ENCODE measurements around the gene ATP5MG. TPM values are rescaled to one million over a fixed set of nuclear protein-coding genes. Genes with fewer than 3 reads are reported as not detected.
A peak's percentile ranks its signal among the peaks of the same experiment; 100 is the strongest.

The ATP5MG gene
- total and polyA plus RNA-seq, 2 of the 8 experiments (the other 6 are each of a cell fraction or from before 2014, with no cell fraction given) = 237 to 464 TPM

DNA sequence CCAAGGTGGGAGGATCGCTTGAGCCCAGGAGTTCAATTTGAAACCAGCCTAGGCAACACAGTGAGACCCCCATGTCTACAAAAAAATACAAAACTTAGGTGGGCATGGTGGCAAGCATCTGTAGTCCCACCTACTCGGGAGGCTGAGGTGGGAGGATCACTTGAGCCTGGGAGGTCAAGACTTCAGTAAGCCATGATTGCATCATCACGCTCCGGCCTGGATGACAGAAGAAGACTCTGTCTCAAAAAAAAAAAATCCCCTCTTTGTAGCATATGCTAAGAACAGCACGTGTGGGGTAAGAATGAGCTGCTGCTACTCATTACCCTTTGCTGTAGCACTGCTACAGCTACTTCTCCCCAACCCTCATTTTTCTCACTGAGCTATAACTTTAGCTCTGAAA lies 27.5 kb upstream of the ATP5MG start:
- Histone ChIP-seq H3K23ac (ENCODE audit: insufficient read length) (no peak overlapping the region), H3K79me2 (ENCODE audit: control insufficient read depth in 1 of 2, insufficient read depth in 2 of 2, low read length in 2 of 2) (no peaks in the 10 kb centered on the region), H3K9me3 (ENCODE audit: insufficient read depth in 2 of 2, low read depth in 1 of 2, low read length in 1 of 2) (no peaks in the 10 kb centered on the region), H3K23me2 (ENCODE audit: low read depth, low read length) (no peaks in the 10 kb centered on the region), H3K4ac (replicated peaks; ENCODE audit: insufficient read length, low read depth, low read length) (no peak overlapping the region), H4K5ac (ENCODE audit: insufficient read length, low read depth, low read length) (no peak overlapping the region), H2AFZ (ENCODE audit: low read length) (no peak overlapping the region), H3K14ac (ENCODE audit: insufficient read length) (no peak overlapping the region), H3K27ac (ENCODE audit: low read depth, low read length) (no peak overlapping the region), H3K18ac (ENCODE audit: extremely low read depth, low read length) (no peak overlapping the region), H3K79me1 (ENCODE audit: low read depth, low read length) (no peaks in the 10 kb centered on the region), H4K91ac (replicated peaks; ENCODE audit: insufficient read length, low read length) (no peak overlapping the region), H3K27me3 (replicated peaks in 1 of 4; ENCODE audit: control insufficient read depth in 3 of 4, extremely low read depth in 1 of 4, insufficient read depth in 3 of 4, low read length in 3 of 4) (no peaks in the 10 kb centered on the region), H3K36me3 (ENCODE audit: control insufficient read depth in 2 of 4, insufficient read depth in 4 of 4, low read length in 3 of 4) (peaks cover 8 to 53% (median 34%) of the 10 kb centered on the region in 4 experiments), H2AK5ac (ENCODE audit: low read depth, low read length) (no peak overlapping the region), H3K4me1 (replicated peaks in 1 of 4; ENCODE audit: control insufficient read depth in 3 of 4, insufficient read depth in 4 of 4, low read length in 3 of 4) (no peaks in the 10 kb centered on the region), H3K9ac (replicated peaks in 1 of 4; ENCODE audit: extremely low read depth in 1 of 4, low read depth in 3 of 4, low read length in 3 of 4) (no peak overlapping the region), H2BK5ac (ENCODE audit: low read depth, low read length) (no peak overlapping the region), H4K20me1 (replicated peaks in 1 of 2; ENCODE audit: control insufficient read depth in 1 of 2, insufficient read depth in 2 of 2, low read length in 2 of 2) (peaks cover 0 to 2% of the 10 kb centered on the region in 2 experiments), H2BK20ac (ENCODE audit: low read length) (no peak overlapping the region), H2BK120ac (replicated peaks; ENCODE audit: low read depth, low read length) (no peak overlapping the region), H2BK12ac (ENCODE audit: low read depth, low read length) (no peak overlapping the region), H3K4me2 (ENCODE audit: insufficient read depth in 1 of 2, low read depth in 2 of 2, low read length in 2 of 2) (no peak overlapping the region), H2BK15ac (ENCODE audit: low read length) (no peak overlapping the region), H4K8ac (ENCODE audit: extremely low read depth, insufficient read depth, low read length) (no peak overlapping the region), H3K4me3 (ENCODE audit: extremely low read depth in 1 of 4, insufficient read depth in 2 of 4, low read depth in 3 of 4, low read length in 4 of 4) (no peak overlapping the region), H3K56ac (replicated peaks; ENCODE audit: insufficient read length, low read depth, low read length) (no peak overlapping the region)
- 93% methylated on average over 5 of the region's 5 CpGs; no CpG with 5 or more reads in 1 of the 2 experiments for WGBS, 2 experiments (ENCODE audit: extremely low coverage in 1 of 2, insufficient coverage in 1 of 2, insufficient read length in 1 of 2, insufficient replicate concordance in 2 of 2, low coverage in 1 of 2, low lambda C conversion rate in 2 of 2, missing lambda C conversion rate in 1 of 2)
- DNase-seq (ENCODE audit: low read depth in 1 of 2, low spot score in 2 of 2) (no peak), FAIRE-seq (no peak)
- POLR2A ChIA-PET (ENCODE audit: partially characterized antibody) = interaction anchor here (0.6 to 2.4 kb wide), 4 partner anchors 9 to 271 kb away, joined by 3 to 12 read pairs (median 6); partner anchors contain the start of gene UBE4A
- CTCF ChIA-PET (ENCODE audit: partially characterized antibody) = interaction anchor here (0.6 to 1.3 kb wide), 2 partner anchors 34 to 114 kb away, joined by 4 to 5 read pairs; no protein-coding TSS in a partner anchor
- TF ChIP-seq CEBPB (IDR thresholded peaks at IDR 0.05; ENCODE audit: low read depth, low read length) (0 out of 2 replicates have a peak, but pooled peaks have one; percentile 44), HDAC2 (IDR thresholded peaks at IDR 0.05; ENCODE audit: borderline replicate concordance in 1 of 2, low read depth in 2 of 2, low read length in 2 of 2) (no peak)
